Upper lobe of right lung (tissue), 1 donor: Measurements from ENCODE around the gene OSBP2. TPM values are rescaled to one million over a fixed set of nuclear protein-coding genes. Genes with fewer than 3 reads are reported as not detected.

Experiments
- ATAC-seq: fragments of 200-7000 bp; cut with Tn5 transposase; one replicate; pipeline ENCODE4 v1.9.1; 2020; ENCODE audit warnings: mild to moderate bottlenecking, moderate library complexity
- DNase-seq: peaks from one replicate; pipeline ENCODE4 v3.0.0-alpha.2; 2020
- H3K27ac ChIP-seq: fragments of 200-600 bp; one replicate; pipeline ENCODE4 v1.8.0; 2022
- H3K27me3 ChIP-seq: fragments of 200-600 bp; one replicate; pipeline ENCODE4 v1.8.0; 2022; ENCODE audit warnings: mild to moderate bottlenecking
- H3K36me3 ChIP-seq: fragments of 200-600 bp; one replicate; pipeline ENCODE4 v1.8.0; 2022
- H3K4me1 ChIP-seq: fragments of 200-600 bp; one replicate; pipeline ENCODE4 v1.8.0; 2022
- H3K4me3 ChIP-seq: fragments of 200-600 bp; one replicate; pipeline ENCODE4 v1.8.0; 2022; ENCODE audit warnings: mild to moderate bottlenecking
- H3K9me3 ChIP-seq: fragments of 200-600 bp; one replicate; pipeline ENCODE4 v1.8.0; 2022
- CTCF ChIP-seq: fragments of 200-600 bp; IDR thresholded peaks from one replicate; pipeline ENCODE4 v1.8.0; 2022; ENCODE audit warnings: antibody characterized with exemption
- intact Hi-C: fragments of 100-400 bp; cut with DNase I; formaldehyde crosslinking; loops from one replicate; pipeline ENCODE4 v1.11.0; 2022
- total RNA-seq: library from RNA; stranded (reverse); fragmentation: NEBNext Ultra II Directional; extraction: Animal tissue kit (Norgen Biotek cat#: 25700); gene quantifications from one replicate; pipeline ENCODE4 v1.2.1, GENCODE V29; 2021
- donor health status: DM: no; HTN: yes; CAD: no; lungs with severe emphysema.

OSBP2 gene
- total RNA-seq, 1 donor from 2014 or later = 6.0 TPM

DNA sequence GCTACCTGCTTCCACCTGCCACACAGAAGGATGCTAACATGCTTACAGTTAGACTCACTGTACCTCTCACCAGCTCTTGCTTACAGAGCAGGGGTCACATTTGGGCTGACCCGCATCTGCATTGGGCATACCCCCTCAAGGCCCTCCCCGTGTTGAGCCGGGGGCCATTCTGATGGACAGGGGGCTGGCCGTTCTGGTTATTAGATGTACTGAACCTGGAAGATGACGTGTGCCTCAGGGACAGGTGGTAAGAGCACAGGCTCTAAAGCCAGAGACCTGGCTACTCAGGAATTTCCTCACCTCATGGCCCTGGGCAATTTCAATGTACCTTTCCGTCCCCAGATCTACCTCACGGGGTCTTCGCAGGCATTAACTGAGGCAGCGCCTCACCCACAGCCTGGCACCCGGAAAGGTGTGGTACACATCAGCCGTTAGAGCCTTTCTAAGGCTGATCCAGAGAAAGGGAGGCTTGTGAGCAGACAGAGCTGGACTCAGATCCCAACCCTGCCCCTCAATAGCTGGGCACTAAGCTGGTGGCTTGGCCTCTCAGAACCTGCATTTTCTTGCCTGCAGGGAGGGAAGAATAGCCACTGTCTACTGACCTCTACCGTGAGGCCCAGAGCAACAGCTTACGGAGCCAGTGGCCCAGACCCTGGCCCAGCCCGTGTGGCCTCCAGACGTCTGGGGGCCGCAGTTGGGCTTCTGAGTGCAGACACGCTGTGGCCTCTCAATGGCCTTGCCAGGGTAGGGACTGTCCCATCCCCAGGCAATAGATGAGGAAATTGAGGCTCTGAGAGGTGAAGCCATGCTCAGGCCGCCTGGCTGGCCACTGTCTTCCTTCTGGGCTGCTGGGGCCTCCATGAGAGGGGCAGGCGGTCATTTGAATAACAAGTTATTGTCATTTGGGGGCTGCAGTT is 173.3 kb downstream of the OSBP2 start:
- ATAC-seq (no peak), DNase-seq (peak; percentile 54)
- Histone ChIP-seq H3K27me3 (no peaks in the 10 kb centered on the region), H3K36me3 (no peaks in the 10 kb centered on the region), H3K4me1 (no peaks in the 10 kb centered on the region), H3K9me3 (no peaks in the 10 kb centered on the region), H3K4me3 (no peak overlapping the region), H3K27ac (no peak overlapping the region)
- no peak for TF ChIP-seq CTCF
- intact Hi-C loops = no loop called here

DNA sequence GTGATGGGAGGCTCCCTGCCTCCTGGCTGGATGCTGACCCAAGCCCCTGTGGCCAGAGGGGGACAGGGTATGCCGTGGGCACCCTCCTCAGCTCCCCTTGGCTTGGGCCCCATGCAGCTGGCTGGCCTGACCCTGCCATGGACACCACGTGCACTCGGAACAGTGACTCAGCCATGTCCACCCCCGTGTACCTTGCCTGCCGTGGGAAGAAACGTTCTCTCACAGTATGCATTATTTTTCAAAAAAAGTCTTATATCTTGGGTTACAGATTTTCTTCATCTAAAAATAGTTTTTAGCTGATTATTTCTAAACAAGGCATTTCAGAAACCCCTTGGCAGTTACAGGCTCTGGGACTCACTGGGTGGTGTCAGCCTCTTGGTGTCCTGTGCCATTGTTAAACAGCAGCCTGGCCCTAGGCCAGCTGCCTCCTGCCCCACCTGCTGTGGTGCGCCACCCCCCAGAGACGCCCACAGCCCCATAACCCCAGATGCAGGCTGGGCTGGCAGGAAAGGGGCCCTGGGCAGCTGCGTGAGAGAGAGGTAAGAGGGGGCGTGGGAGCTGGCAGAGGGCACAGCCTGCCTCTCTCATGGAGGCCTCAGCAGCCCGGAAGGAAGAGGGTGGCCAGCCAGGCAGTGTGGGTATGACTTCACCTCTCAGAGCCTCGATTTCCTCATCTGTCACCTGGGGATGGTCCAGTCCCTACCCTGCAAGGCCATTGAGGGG is 174.2 kb downstream of the OSBP2 start:
- no peak for TF ChIP-seq CTCF
- no peaks in the 10 kb centered on the region for H3K4me1 ChIP-seq
- H3K27me3 ChIP-seq = no peaks in the 10 kb centered on the region
- no peak for ATAC-seq
- DNase-seq = peak; percentile 54
- no peaks in the 10 kb centered on the region for H3K36me3 ChIP-seq
- no peak overlapping the region for H3K27ac ChIP-seq
- no peaks in the 10 kb centered on the region for H3K9me3 ChIP-seq
- intact Hi-C loops = no loop called here
- no peak overlapping the region for H3K4me3 ChIP-seq

GRCh38 chr22:30869667-30870395 is 175.2 kb downstream of the OSBP2 start:
- H3K9me3 ChIP-seq = no peaks in the 10 kb centered on the region
- no peak for TF ChIP-seq CTCF

DNA sequence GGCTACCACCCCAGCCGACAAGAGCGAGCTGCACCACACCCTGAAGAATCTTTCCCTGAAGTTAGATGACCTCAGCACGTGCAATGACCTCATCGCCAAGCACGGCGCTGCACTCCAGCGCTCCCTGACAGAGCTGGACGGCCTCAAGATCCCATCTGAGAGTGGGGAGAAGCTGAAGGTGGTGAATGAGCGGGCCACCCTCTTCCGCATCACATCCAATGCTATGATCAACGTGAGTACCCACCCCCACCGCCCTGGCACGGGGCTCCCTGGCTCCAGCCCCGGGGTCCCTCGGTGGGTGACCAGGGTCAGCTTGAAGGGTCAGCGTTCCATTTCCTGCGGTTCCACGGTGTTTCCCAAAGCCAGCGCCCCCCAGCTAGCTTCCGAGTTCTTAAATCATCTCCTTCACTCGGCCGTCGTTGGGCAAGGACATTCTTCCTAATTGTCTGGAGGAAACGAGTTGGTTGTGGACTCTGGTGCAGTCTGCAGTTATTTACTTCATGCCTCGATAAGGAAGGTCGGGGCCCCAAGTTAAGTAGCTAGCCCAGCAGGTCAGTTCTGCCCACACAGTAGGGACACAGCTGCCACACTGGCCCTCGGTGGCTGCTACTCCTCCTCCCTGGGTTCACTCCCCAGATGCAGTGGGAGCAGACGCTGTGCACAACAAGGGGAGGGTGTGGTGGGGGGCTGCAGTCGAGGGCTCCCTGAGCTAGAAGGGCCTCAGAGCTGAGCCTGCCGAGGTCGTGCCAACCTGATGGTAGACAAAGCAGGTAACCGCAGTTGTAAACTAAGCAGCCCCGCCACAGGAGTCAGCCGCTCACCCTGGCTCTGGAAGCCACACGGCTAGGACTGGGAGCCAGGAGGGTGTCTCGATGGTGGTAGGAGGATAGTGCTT is 176.0 kb downstream of the OSBP2 start:
- ATAC-seq (no peak), DNase-seq (peak; percentile 64)
- Histone ChIP-seq H3K36me3 (no peaks in the 10 kb centered on the region), H3K9me3 (no peaks in the 10 kb centered on the region), H3K4me1 (no peaks in the 10 kb centered on the region), H3K27me3 (no peaks in the 10 kb centered on the region), H3K4me3 (no peak overlapping the region), H3K27ac (no peak overlapping the region)
- TF ChIP-seq CTCF = no peak
- intact Hi-C loops = no loop called here

More at GRCh38 chr22:30869667-30870395, 175.2 kb downstream of the OSBP2 start:
- ATAC-seq (no peak), DNase-seq (peak; percentile 40)
- no peaks in the 10 kb centered on the region for H3K27me3 ChIP-seq
- H3K4me1 ChIP-seq = no peaks in the 10 kb centered on the region
- H3K27ac ChIP-seq = no peak overlapping the region
- H3K36me3 ChIP-seq = no peaks in the 10 kb centered on the region
- intact Hi-C loops = no loop called here
- H3K4me3 ChIP-seq = no peak overlapping the region
